MM.1S (cell line): ENCODE results near the gene TACC2.

Experiments used
- DNase-seq: peaks from one replicate; pipeline ENCODE4 v3.0.0-alpha.2; 2015
- H2AFZ ChIP-seq: fragments of 300-600 bp; sonication (generic); 2 replicates; pipeline ENCODE4 v1.6.0; 2016; ENCODE audit warnings: antibody characterized with exemption, low read length
- H3F3A ChIP-seq: fragments of 300-600 bp; sonication (generic); 2 replicates; pipeline ENCODE4 v1.6.1; 2016; ENCODE audit warnings: mild to moderate bottlenecking, antibody characterized with exemption, low read length, moderate library complexity, mixed read lengths; ENCODE audit not compliant: insufficient read depth
- H3K27ac ChIP-seq: fragments of 300-600 bp; sonication (generic); 2 replicates; pipeline ENCODE4 v1.5.1; 2016; ENCODE audit warnings: mild to moderate bottlenecking, low read length
- H3K27me3 ChIP-seq: fragments of 300-600 bp; sonication (generic); replicated peaks from 2 replicates; pipeline ENCODE4 v1.6.0; 2016; ENCODE audit warnings: low read length; ENCODE audit not compliant: insufficient read depth
- H3K36me3 ChIP-seq: fragments of 300-600 bp; sonication (generic); replicated peaks from 2 replicates; pipeline ENCODE4 v1.6.1; 2016; ENCODE audit warnings: mild to moderate bottlenecking, low read length, mixed read lengths; ENCODE audit not compliant: insufficient read depth
- H3K4me1 ChIP-seq: fragments of 300-600 bp; sonication (generic); 2 replicates; pipeline ENCODE4 v1.6.1; 2016; ENCODE audit warnings: low read length, mixed read lengths
- H3K4me2 ChIP-seq: fragments of 300-600 bp; sonication (generic); 2 replicates; pipeline ENCODE4 v1.6.0; 2016; ENCODE audit warnings: low read depth, low read length
- H3K4me3 ChIP-seq: fragments of 300-600 bp; sonication (generic); 2 replicates; pipeline ENCODE4 v1.5.1; 2016; ENCODE audit warnings: low read length, mixed read lengths
- H3K79me2 ChIP-seq: fragments of 300-600 bp; sonication (generic); 2 replicates; pipeline ENCODE4 v1.6.1; 2016; ENCODE audit warnings: mixed run types, low read length, mixed read lengths
- H3K9ac ChIP-seq: fragments of 300-600 bp; sonication (generic); 2 replicates; pipeline ENCODE4 v1.6.1; 2016; ENCODE audit warnings: low read length, mixed read lengths
- H3K9me2 ChIP-seq: fragments of 300-600 bp; sonication (generic); replicated peaks from 2 replicates; pipeline ENCODE4 v1.6.1; 2016; ENCODE audit warnings: mild to moderate bottlenecking, low read length, mixed read lengths; ENCODE audit not compliant: insufficient read depth
- H3K9me3 ChIP-seq: fragments of 300-600 bp; sonication (generic); replicated peaks from 2 replicates; pipeline ENCODE4 v1.6.1; 2016; ENCODE audit warnings: mild to moderate bottlenecking, low read length, mixed read lengths; ENCODE audit not compliant: insufficient read depth
- H4K20me1 ChIP-seq: fragments of 300-600 bp; sonication (generic); 2 replicates; pipeline ENCODE4 v1.6.1; 2016; ENCODE audit warnings: mild to moderate bottlenecking, low read length, moderate library complexity, mixed read lengths; ENCODE audit not compliant: insufficient read depth
- EZH2 ChIP-seq: fragments of 300-600 bp; sonication (generic); optimal IDR thresholded peaks from 2 replicates; pipeline ENCODE3; 2017; ENCODE audit warnings: low read depth, mild to moderate bottlenecking, antibody characterized with exemption, low read length, mixed read lengths
- EZH2phosphoT487 ChIP-seq: fragments of 300-600 bp; sonication (generic); IDR thresholded peaks from 2 replicates; pipeline ENCODE4 v1.6.1; 2018; ENCODE audit warnings: antibody characterized with exemption, low read length
- TF ChIP-seq, protein P1 (sequence below): fragments of 300-600 bp; sonication (generic); IDR thresholded peaks from 2 replicates; pipeline ENCODE4 v1.5.1; 2016; ENCODE audit warnings: antibody characterized with exemption, low read length, mixed read lengths

Gene TACC2

DNA sequence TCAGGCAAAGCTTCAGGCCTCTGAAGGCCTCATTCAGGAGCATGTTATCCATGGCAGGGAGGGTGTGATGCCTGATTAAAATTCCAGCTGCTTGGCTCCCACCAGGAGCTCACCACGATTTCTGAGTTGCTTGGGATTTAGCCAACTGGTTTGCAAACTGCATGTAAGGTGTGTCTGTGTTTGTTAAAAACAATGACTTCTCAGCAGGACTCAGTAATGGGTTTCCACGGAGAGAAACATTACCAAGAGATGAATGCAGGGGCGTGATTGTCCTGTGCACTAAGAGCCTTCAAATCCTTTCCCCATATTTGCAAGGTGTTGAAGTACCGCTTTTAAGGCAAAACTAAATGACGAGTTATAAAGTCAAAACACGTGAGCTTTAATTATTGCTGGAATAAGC is 193.3 kb downstream of the TACC2 start:
- H3K9me2 ChIP-seq = no peaks in the 10 kb centered on the region
- no peaks in the 10 kb centered on the region for H3K36me3 ChIP-seq
- H3K27me3 ChIP-seq = no peaks in the 10 kb centered on the region
- TF ChIP-seq EZH2phosphoT487 (no peak), EZH2 (no peak)
- TF ChIP-seq, protein P1, sequence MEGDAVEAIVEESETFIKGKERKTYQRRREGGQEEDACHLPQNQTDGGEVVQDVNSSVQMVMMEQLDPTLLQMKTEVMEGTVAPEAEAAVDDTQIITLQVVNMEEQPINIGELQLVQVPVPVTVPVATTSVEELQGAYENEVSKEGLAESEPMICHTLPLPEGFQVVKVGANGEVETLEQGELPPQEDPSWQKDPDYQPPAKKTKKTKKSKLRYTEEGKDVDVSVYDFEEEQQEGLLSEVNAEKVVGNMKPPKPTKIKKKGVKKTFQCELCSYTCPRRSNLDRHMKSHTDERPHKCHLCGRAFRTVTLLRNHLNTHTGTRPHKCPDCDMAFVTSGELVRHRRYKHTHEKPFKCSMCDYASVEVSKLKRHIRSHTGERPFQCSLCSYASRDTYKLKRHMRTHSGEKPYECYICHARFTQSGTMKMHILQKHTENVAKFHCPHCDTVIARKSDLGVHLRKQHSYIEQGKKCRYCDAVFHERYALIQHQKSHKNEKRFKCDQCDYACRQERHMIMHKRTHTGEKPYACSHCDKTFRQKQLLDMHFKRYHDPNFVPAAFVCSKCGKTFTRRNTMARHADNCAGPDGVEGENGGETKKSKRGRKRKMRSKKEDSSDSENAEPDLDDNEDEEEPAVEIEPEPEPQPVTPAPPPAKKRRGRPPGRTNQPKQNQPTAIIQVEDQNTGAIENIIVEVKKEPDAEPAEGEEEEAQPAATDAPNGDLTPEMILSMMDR = no peak
- H3K79me2 ChIP-seq = no peaks in the 10 kb centered on the region
- H2AFZ ChIP-seq = no peak overlapping the region
- no peaks in the 10 kb centered on the region for H3F3A ChIP-seq
- H3K4me3 ChIP-seq = no peak overlapping the region
- H3K9ac ChIP-seq = no peak overlapping the region
- H3K9me3 ChIP-seq = no peaks in the 10 kb centered on the region
- H3K4me1 ChIP-seq = no peaks in the 10 kb centered on the region
- DNase-seq = no peak
- no peak overlapping the region for H3K4me2 ChIP-seq
- H4K20me1 ChIP-seq = no peaks in the 10 kb centered on the region
- H3K27ac ChIP-seq = no peak overlapping the region

GRCh38 chr10:122184254-122184653 is 195.3 kb downstream of the TACC2 start:
- Histone ChIP-seq H3K4me3 (no peak overlapping the region), H4K20me1 (no peaks in the 10 kb centered on the region), H3K9ac (no peak overlapping the region), H2AFZ (no peak overlapping the region), H3K9me2 (no peaks in the 10 kb centered on the region), H3K4me2 (no peak overlapping the region), H3K27ac (no peak overlapping the region), H3K79me2 (no peaks in the 10 kb centered on the region), H3F3A (no peaks in the 10 kb centered on the region), H3K4me1 (no peaks in the 10 kb centered on the region), H3K9me3 (no peaks in the 10 kb centered on the region), H3K36me3 (no peaks in the 10 kb centered on the region), H3K27me3 (no peaks in the 10 kb centered on the region)
- no peak for DNase-seq
- TF ChIP-seq EZH2phosphoT487 (no peak), EZH2 (no peak)
- TF ChIP-seq, protein P1 = no peak

DNA sequence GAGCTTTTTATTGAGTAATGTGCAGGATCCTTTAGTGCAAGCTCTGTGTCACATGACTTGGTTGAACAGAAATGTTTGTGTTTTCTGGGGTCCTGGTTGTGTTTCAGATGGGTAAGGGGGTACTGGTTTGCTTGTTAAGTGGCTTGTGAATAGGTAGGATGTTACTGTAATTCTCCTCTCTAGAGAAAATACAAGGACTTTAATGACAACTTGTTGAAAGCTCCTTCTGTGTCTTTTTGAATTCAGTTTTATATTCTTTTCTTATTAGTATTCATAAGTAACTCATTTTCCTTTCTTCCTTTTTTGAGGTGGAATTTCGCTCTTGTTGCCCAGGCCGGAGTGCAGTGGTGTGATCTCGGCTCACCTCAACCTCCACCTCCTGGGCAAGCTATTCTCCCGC is 196.7 kb downstream of the TACC2 start:
- no peaks in the 10 kb centered on the region for H3F3A ChIP-seq

More for the DNA sequence above, 196.7 kb downstream of the TACC2 start:
- H3K27ac ChIP-seq = no peak overlapping the region
- H3K4me2 ChIP-seq = no peak overlapping the region
- H3K79me2 ChIP-seq = no peaks in the 10 kb centered on the region
- no peak overlapping the region for H2AFZ ChIP-seq
- no peak for DNase-seq
- no peaks in the 10 kb centered on the region for H3K36me3 ChIP-seq
- no peaks in the 10 kb centered on the region for H3K27me3 ChIP-seq
- no peak overlapping the region for H3K9ac ChIP-seq
- no peaks in the 10 kb centered on the region for H3K9me3 ChIP-seq
- H3K9me2 ChIP-seq = no peaks in the 10 kb centered on the region
- TF ChIP-seq EZH2phosphoT487 (no peak), EZH2 (no peak)
- TF ChIP-seq, protein P1 = no peak
- H3K4me3 ChIP-seq = no peak overlapping the region
- H3K4me1 ChIP-seq = no peaks in the 10 kb centered on the region
- no peaks in the 10 kb centered on the region for H4K20me1 ChIP-seq
